ENCODE data around the gene RALGDS. TPM values are rescaled to one million over a fixed set of nuclear protein-coding genes. Genes with fewer than 3 reads are reported as not detected.
"Not testable (repeated sequence)": the region's sequence is repeated elsewhere in the genome, so short reads cannot be mapped to it uniquely, and the experiment has no call there.

RALGDS gene
- total and polyA plus RNA-seq, 2 of the 13 experiments (the other 11 are each of a cell fraction or from before 2014, with no cell fraction given), result 12.9 to 25.5 TPM

- TF ChIP-seq MLXIP (CRISPR knock-in tag; IDR thresholded peaks at IDR 0.05; ENCODE audit: borderline replicate concordance), result no peak
- no peak for TF ChIP-seq AGO2 (optimal IDR thresholded peaks at IDR 0.05; ENCODE audit: low read depth, low read length)
- TF ChIP-seq ZNF101 (CRISPR knock-in tag; IDR thresholded peaks at IDR 0.05; ENCODE audit: borderline replicate concordance, low read depth), result no peak
- no peak for TF ChIP-seq ESRRA (CRISPR knock-in tag; IDR thresholded peaks at IDR 0.05; ENCODE audit: low read depth)
Observed at GRCh38 chr9:133074111-133074651, 46.9 kb downstream of the RALGDS start (continued).

- CTCF ChIA-PET (ENCODE audit: low intra/inter-chr PET ratio, low total read pairs), result no interaction called here
- ATAC-seq (no peak), DNase-seq (ENCODE audit: low spot score) (no peak), FAIRE-seq (no peak)
- Histone ChIP-seq H3K27ac (ENCODE audit: extremely low read length, insufficient read depth, low read length) (no peak overlapping the region), H3K4me2 (ENCODE audit: low read depth, low read length) (no peak overlapping the region), H3K9ac (ENCODE audit: insufficient read depth, low read depth, low read length) (no peak overlapping the region), H3K79me2 (ENCODE audit: insufficient read depth, low read length) (no peaks in the 10 kb centered on the region), H2AFZ (ENCODE audit: low read length) (no peak overlapping the region), H4K20me1 (ENCODE audit: insufficient read depth, low read length) (no peaks in the 10 kb centered on the region), H3K4me1 (ENCODE audit: insufficient read depth, low read length) (peaks cover 13% of the 10 kb centered on the region), H3K4me3 (replicated peaks in 1 of 3; ENCODE audit: insufficient read depth in 1 of 3, low read depth in 2 of 3, low read length in 3 of 3) (no peak overlapping the region), H3K27me3 (ENCODE audit: control insufficient read depth in 1 of 2, insufficient read depth in 2 of 2, low read length in 2 of 2) (peaks cover 0 to 13% of the 10 kb centered on the region in 2 experiments; a peak in 1 of 5 replicates), H3K36me3 (replicated peaks in 1 of 2; ENCODE audit: control insufficient read depth in 1 of 2, insufficient read depth in 2 of 2, low read length in 2 of 2) (no peaks in the 10 kb centered on the region), H3K9me3 (ENCODE audit: low read length) (no peaks in the 10 kb centered on the region)
- POLR2A ChIA-PET, result no interaction called here
- 67% methylated on average over 12 of the region's 12 CpGs for WGBS (ENCODE audit: low lambda C conversion rate)
- in situ Hi-C loops (cut with HindIII; ENCODE audit: extremely low pct_ligation_motif_present, low pct_unique_long_range_greater_than_20kb) (no loop called here), intact Hi-C loops (cut with micrococcal nuclease; ENCODE audit: unreplicated experiment) (no loop called here)
- no peak for TF ChIP-seq ZNF792 (CRISPR knock-in tag; IDR thresholded peaks at IDR 0.05)
- TF ChIP-seq ISL2 (CRISPR knock-in tag; IDR thresholded peaks at IDR 0.05), result no peak
- TF ChIP-seq, protein P1, sequence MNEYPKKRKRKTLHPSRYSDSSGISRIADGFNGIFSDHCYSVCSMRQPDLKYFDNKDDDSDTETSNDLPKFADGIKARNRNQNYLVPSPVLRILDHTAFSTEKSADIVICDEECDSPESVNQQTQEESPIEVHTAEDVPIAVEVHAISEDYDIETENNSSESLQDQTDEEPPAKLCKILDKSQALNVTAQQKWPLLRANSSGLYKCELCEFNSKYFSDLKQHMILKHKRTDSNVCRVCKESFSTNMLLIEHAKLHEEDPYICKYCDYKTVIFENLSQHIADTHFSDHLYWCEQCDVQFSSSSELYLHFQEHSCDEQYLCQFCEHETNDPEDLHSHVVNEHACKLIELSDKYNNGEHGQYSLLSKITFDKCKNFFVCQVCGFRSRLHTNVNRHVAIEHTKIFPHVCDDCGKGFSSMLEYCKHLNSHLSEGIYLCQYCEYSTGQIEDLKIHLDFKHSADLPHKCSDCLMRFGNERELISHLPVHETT (CRISPR knock-in tag; conservative IDR thresholded peaks at IDR 0.05), result no peak
- BruUV-seq (replicated peaks), result no TSS peak
Observed at GRCh38 chr9:133073086-133074014, 47.7 kb downstream of the RALGDS start.

GRCh38 chr9:133072210-133072609 is 48.8 kb downstream of the RALGDS start:
- 87% methylated on average over 5 of the region's 5 CpGs for WGBS (ENCODE audit: low lambda C conversion rate)

More at GRCh38 chr9:133072210-133072609, 48.8 kb downstream of the RALGDS start:
- H3K79me2 ChIP-seq (ENCODE audit: insufficient read depth, low read length); CTCF ChIA-PET (ENCODE audit: low intra/inter-chr PET ratio, low total read pairs); H4K20me1 ChIP-seq (ENCODE audit: insufficient read depth, low read length); H3K9ac ChIP-seq (ENCODE audit: insufficient read depth, low read depth, low read length); H3K4me2 ChIP-seq (ENCODE audit: low read depth, low read length); DNase-seq (ENCODE audit: low spot score); FAIRE-seq; H3K4me3 ChIP-seq (replicated peaks in 1 of 3; ENCODE audit: insufficient read depth in 1 of 3, low read depth in 2 of 3, low read length in 3 of 3); BruUV-seq (replicated peaks); POLR2A ChIA-PET; H3K27me3 ChIP-seq (ENCODE audit: control insufficient read depth in 1 of 2, insufficient read depth in 2 of 2, low read length in 2 of 2); H3K9me3 ChIP-seq (ENCODE audit: low read length); H3K27ac ChIP-seq (ENCODE audit: extremely low read length, insufficient read depth, low read length); in situ Hi-C loops (cut with HindIII; ENCODE audit: extremely low pct_ligation_motif_present, low pct_unique_long_range_greater_than_20kb); H2AFZ ChIP-seq (ENCODE audit: low read length); H3K36me3 ChIP-seq (replicated peaks in 1 of 2; ENCODE audit: control insufficient read depth in 1 of 2, insufficient read depth in 2 of 2, low read length in 2 of 2); ATAC-seq; intact Hi-C loops (cut with micrococcal nuclease; ENCODE audit: unreplicated experiment): not testable (repeated sequence)
- peaks cover 13% of the 10 kb centered on the region for H3K4me1 ChIP-seq (ENCODE audit: insufficient read depth, low read length)
